GM19397 (cell line): Measurements from ENCODE around the gene LAMA4.

ENCODE experiments used
- ATAC-seq: cut with Tn5 transposase; IDR thresholded peaks from one replicate; pipeline ENCODE4 v1.9.1; 2021; ENCODE audit warnings: mild to moderate bottlenecking, moderate library complexity; ENCODE audit not compliant: unreplicated experiment

Gene LAMA4

GRCh38 chr6:112156668-112157067 lies 97.7 kb downstream of the LAMA4 start:
- no peak for ATAC-seq

DNA sequence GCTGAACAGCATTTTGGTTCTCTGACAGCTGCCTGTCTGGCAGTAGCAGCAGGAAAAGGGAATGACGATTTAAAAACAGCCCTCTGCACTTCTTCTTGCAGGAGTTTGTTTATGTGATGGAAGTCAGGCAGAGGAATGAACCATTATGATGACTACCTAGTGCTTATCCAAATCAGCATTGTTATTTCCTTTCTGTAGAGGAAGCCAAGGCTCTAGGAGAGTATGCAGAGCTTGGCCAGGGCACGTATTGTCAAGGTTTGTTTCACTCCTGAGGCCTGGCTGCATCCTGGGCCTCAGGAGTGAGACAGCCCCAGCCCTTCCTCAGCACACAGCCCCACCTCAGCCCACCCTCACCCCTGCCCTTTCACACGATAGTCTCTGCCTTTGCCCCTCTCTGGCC lies 98.5 kb downstream of the LAMA4 start:
- ATAC-seq, result no peak

- no peak for ATAC-seq
Observed at GRCh38 chr6:112154711-112155110, 99.7 kb downstream of the LAMA4 start.

GRCh38 chr6:112153926-112154607 lies 100.3 kb downstream of the LAMA4 start:
- ATAC-seq, result no peak

GRCh38 chr6:112150363-112150762 lies 104.0 kb downstream of the LAMA4 start:
- no peak for ATAC-seq

GRCh38 chr6:112149719-112150263 lies 104.6 kb downstream of the LAMA4 start:
- no peak for ATAC-seq

GRCh38 chr6:112149236-112149635 lies 105.1 kb downstream of the LAMA4 start:
- ATAC-seq, result no peak

- no peak for ATAC-seq
Observed at GRCh38 chr6:112148103-112148502, 106.3 kb downstream of the LAMA4 start.

- ATAC-seq, result no peak
Observed at GRCh38 chr6:112145080-112145573, 109.2 kb downstream of the LAMA4 start.

GRCh38 chr6:112144145-112144926 lies 110.0 kb downstream of the LAMA4 start:
- no peak for ATAC-seq

DNA sequence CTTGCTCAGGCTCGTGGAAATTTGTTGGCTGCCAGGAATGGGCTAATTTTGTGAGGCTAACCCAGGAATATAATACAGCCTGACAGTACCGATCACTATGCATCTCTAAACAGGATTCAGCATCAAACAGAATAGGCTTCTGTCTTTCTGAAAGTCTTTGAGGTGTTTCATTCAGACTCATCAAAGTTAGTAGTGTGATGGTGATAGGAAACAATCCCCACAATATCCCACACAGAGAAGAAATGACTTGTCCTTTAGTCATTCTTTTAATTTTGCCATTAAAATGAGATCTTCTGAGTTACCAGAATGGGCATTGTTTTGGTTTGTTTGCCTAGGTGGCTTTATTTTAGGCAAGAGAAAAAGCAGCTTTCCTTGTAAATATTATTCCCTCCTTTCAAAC lies 112.7 kb downstream of the LAMA4 start:
- ATAC-seq, result no peak

- no peak for ATAC-seq
Observed at GRCh38 chr6:112139052-112139451, 115.3 kb downstream of the LAMA4 start.

GRCh38 chr6:112130878-112131277 lies 123.5 kb downstream of the LAMA4 start:
- ATAC-seq, result no peak

DNA sequence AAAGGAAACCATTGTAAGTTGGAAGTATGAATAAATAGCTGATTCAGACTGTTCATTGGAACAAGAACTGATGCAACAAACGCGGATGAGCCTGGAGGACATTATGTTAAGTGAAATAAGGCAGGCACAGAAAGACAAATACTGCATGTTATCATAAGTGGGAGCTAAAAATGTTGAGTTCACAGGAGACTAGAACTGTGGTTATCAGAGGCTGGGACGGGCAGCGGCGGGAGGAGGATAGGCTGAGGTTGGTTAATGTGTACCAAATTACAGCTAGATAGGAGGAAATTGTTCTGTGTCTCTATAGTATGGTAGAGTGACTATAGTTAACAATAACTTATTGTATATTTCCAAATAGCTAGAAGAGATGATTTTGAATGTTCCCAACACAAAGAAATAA lies 126.2 kb downstream of the LAMA4 start:
- no peak for ATAC-seq

GRCh38 chr6:112123982-112124381 lies 130.4 kb downstream of the LAMA4 start:
- no peak for ATAC-seq

DNA sequence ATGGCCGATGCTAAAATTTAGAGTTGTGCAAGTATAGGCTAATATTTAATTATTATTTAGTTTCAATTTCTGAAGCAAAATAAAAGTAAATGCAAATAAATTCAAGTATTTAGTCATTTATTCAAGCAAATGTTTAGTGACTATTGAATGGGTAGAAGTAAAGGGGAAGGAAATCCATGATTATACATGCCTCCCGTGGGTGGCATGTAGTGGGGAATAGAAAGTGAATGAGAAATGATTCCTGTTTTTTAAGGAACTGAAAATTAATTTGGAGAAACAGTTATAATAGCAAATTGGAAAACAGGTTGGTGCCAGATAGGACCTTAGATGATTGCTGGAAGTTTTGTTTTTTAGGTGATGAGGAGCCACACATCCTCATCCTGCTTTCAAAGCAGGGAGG lies 131.6 kb downstream of the LAMA4 start:
- ATAC-seq, result no peak

DNA sequence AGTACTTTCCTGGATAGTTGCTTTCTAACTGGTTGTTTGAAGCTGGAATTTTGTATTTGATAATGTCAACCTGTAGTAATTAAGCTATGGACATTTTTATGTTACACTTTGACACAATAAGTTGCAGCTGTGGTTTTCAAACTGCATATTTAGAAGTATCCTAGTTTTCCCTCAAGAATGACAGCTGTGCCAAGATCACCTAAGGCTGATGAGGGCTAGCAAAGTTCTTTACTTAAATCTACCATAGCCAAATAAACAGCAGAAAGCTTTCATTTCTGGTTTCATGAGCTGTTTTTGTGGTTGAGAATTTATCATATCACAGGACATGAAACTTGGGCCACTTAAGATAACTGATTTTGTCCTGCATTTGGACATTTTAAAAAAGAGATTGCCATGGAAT lies 136.3 kb downstream of the LAMA4 start:
- no peak for ATAC-seq

- no peak for ATAC-seq
Observed at GRCh38 chr6:112117554-112117953, 136.8 kb downstream of the LAMA4 start.

DNA sequence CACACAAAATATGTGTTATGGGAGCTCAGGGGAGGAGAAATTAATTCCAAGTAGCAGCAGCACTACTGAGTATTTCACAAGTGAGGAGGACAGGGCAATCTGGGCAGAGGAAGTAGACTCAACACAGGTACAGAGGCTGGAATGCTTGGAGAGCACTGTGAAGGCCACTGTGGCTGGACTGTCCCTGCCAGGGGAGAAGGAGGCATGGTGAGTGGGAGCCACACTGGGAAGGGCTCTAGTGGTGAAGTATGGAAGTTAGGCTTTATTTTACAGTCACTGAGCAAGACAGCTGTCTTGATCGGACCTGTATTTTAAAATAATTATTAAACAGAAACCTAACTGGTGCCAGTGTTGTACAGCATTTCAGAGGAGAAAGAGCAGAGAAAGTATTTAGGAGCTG lies 138.1 kb downstream of the LAMA4 start:
- ATAC-seq, result no peak

- no peak for ATAC-seq
Observed at GRCh38 chr6:112114577-112115223, 139.7 kb downstream of the LAMA4 start.

DNA sequence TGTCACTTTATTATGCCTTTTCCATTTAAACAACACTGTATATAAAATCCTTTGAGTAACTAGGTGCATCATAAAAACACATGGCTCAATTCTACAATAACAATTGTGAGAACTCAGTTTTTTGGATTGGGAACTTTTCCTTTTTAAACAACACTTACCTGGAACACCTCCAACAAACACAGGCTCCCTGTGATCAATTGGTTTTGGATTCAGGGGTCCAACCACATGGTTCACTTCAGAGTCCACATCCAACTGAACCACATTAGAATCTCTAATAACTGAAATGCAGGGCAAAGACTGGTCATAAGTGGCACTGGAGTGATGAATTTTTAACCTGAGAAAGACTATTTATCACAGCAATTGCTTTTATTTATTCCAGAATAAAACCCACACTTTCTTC lies 140.4 kb downstream of the LAMA4 start:
- ATAC-seq, result no peak

GRCh38 chr6:112113431-112113830 lies 140.9 kb downstream of the LAMA4 start:
- no peak for ATAC-seq
